ENCODE measurements around the gene TMEM163.

The TMEM163 gene

DNA sequence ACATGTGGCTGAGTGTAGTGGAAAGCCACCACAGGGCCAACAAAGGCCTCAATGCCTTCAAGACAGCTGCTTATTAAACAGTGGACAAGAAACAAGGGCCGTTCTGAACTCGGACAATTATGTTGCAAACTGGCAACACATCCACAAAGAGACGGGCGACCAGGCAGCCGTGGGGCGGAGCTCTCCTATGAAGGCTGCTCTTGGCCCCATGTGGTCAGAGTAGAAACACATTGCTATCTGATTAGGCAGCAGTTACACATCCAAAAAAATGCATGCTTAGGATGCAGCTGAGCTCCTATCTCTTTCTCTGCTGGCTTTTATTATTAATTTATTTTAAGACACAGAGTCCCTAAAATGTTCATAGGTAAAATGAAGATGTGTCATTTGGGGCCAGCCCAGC, 163.4 kb downstream of the TMEM163 start:
- TF ChIP-seq, protein P1, sequence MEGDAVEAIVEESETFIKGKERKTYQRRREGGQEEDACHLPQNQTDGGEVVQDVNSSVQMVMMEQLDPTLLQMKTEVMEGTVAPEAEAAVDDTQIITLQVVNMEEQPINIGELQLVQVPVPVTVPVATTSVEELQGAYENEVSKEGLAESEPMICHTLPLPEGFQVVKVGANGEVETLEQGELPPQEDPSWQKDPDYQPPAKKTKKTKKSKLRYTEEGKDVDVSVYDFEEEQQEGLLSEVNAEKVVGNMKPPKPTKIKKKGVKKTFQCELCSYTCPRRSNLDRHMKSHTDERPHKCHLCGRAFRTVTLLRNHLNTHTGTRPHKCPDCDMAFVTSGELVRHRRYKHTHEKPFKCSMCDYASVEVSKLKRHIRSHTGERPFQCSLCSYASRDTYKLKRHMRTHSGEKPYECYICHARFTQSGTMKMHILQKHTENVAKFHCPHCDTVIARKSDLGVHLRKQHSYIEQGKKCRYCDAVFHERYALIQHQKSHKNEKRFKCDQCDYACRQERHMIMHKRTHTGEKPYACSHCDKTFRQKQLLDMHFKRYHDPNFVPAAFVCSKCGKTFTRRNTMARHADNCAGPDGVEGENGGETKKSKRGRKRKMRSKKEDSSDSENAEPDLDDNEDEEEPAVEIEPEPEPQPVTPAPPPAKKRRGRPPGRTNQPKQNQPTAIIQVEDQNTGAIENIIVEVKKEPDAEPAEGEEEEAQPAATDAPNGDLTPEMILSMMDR (IDR thresholded peaks at IDR 0.05; ENCODE audit: insufficient read depth, low read depth, low read length, missing control alignments) = no peak
- DNase-seq (ENCODE audit: low read depth) = no peak
- no peak overlapping the region for H3K4me3 ChIP-seq (ENCODE audit: low read depth, low read length)

DNA sequence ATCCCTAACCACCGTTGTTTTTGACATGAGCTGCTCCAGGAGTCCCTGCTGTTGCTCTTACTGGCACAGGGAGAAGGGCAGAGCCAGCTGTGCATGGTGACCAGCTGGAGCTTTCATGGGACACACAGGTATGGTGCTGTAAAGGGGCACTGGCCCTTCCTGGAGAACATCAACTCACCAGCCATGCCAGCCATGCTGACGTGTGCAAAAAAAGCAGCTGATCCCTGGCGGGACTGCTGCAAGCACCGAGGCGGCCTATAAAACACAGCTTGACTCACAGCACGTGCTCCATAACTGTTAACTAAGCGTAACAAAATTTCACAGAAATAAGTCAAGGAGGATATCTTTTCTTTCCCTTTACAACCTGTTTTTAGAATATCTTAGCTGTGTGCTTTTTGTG, 165.1 kb downstream of the TMEM163 start:
- no peak for DNase-seq (ENCODE audit: low read depth)
- TF ChIP-seq, protein P1 (IDR thresholded peaks at IDR 0.05; ENCODE audit: insufficient read depth, low read depth, low read length, missing control alignments) = no peak
- no peak overlapping the region for H3K4me3 ChIP-seq (ENCODE audit: low read depth, low read length)

DNA sequence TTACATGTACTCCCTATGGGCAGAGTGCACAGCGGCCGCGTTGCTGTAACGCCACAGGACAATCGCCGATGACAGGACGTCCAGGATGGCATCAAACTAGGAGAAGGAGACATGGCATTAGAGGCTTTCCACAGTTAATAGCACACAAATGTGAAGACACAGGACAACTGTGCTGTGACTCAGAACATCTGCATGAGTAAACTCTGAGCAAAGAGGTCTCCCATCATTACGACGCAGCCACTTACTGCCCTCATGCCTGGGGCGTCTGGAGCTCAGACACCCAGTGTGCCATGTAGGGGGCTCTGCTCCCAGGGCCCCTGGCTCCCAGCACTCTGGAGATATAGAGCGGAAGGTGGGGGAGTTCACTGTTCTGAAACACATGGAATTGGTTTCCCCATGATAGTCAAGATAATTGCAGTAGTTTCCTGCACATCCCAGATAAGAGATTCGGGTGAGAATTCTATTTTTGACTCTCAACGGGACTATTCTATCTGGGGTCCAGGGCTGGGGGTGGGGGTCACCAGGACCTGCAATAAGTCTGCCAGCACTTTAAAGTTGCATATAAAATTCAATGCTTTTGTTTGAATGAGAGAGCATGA, 168.1 kb downstream of the TMEM163 start:
- TF ChIP-seq, protein P1 (IDR thresholded peaks at IDR 0.05; ENCODE audit: insufficient read depth, low read depth, low read length, missing control alignments) = no peak
- DNase-seq (ENCODE audit: low read depth) = no peak
- no peak overlapping the region for H3K4me3 ChIP-seq (ENCODE audit: low read depth, low read length)

DNA sequence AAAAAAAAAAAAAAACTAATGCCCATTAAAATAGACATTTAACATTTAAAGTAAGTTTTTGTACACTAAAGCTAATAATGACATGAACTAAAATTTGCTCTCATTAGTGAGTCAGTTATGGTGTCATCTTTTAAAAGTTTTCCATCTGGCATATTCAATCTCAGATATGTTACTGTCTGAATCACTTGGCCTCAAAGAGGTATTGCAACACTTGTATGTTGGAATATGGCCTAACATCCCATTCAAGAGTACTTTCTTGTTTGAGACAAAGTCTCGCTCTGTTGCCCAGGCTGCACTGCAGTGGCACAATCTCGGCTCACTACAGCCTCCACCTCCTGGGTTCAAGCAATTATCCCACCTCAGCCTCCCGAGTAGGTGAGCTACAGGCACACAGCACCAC, 169.7 kb downstream of the TMEM163 start:
- no peak for DNase-seq (ENCODE audit: low read depth)
- no peak overlapping the region for H3K4me3 ChIP-seq (ENCODE audit: low read depth, low read length)
- TF ChIP-seq, protein P1 (IDR thresholded peaks at IDR 0.05; ENCODE audit: insufficient read depth, low read depth, low read length, missing control alignments) = no peak

DNA sequence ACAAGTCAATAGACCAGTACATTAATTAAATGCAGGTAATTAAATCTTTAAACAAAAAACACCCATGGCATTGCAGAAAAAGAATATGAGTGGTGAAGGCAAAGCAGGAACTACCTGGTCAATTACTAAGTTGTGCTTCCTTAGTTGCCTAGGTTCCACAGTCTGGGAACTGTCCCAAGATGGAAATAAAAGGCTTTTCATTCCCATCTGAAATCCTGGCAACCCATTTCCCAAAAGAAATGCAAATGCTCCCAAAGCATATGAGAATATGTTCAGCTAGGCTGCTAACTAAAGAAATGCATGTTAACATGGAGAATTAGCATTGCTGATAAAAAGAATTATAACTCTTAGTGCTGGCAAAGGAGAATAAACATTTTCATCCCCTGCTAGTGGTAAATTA, 177.8 kb downstream of the TMEM163 start:
- no peak for DNase-seq (ENCODE audit: low read depth)
- TF ChIP-seq, protein P1 (IDR thresholded peaks at IDR 0.05; ENCODE audit: insufficient read depth, low read depth, low read length, missing control alignments) = no peak
- no peak overlapping the region for H3K4me3 ChIP-seq (ENCODE audit: low read depth, low read length)

DNA sequence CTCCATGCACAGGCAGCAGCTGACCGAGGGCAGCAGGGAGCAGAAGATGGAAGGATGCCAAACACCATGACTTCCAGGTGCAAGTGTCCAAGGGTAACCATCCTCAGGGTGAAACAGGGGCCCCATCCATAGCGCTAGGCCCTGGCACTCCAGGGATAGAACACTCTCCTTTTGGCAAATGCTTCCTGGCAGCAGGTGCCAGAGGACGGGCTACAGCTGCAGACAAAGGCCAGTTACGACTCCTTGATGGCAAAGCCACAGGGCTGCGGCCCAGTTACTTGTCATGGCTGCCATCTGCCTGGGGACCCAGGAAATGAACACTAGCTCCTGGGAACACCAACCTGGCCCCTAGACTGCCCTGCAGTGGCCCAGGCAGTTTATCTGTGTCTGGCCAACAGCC, 178.8 kb downstream of the TMEM163 start:
- H3K4me3 ChIP-seq (ENCODE audit: low read depth, low read length) = no peak overlapping the region
- DNase-seq (ENCODE audit: low read depth) = no peak
- TF ChIP-seq, protein P1 (IDR thresholded peaks at IDR 0.05; ENCODE audit: insufficient read depth, low read depth, low read length, missing control alignments) = no peak

DNA sequence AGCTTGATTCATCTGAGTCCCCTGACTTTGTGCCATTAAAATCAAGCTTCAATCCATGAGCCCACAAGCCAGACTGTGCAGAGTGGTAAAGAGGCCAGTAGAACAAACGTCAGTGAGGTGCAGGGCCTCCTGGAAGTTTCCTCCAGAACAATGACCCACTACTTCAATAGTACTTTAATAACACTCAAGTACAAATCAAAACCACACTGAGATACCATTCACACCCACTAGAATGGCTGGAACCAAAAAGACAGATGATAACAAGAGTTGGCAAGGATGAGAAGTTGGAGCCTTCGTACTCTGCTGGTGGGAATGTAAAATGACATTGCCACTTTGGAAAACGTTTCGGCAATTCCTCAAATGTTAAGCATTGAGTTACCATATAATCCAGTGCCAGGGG, 181.1 kb downstream of the TMEM163 start:
- TF ChIP-seq, protein P1 (IDR thresholded peaks at IDR 0.05; ENCODE audit: insufficient read depth, low read depth, low read length, missing control alignments) = no peak
- DNase-seq (ENCODE audit: low read depth) = no peak

More for the DNA sequence above, 181.1 kb downstream of the TMEM163 start:
- no peak overlapping the region for H3K4me3 ChIP-seq (ENCODE audit: low read depth, low read length)
